ENCODE results near the gene TPBGL.

TPBGL gene

DNA sequence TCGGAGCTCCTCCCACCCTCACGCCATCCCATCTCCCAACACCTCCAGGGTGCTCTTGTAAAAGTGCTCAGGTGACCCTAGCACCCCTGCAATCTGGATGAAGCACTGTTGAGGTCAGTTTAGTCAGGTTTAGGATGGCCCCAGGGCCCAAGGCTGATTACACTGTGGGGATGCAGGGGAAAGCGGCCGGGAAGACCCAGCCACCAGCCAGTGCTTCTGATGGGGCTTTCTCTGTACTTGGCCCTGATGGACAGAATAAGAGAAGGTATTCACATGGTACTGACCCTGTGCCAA is 28.7 kb downstream of the TPBGL start:
- in situ Hi-C loops (cut with MboI; ENCODE audit: low sequenced_read_pairs) = no loop called here

DNA sequence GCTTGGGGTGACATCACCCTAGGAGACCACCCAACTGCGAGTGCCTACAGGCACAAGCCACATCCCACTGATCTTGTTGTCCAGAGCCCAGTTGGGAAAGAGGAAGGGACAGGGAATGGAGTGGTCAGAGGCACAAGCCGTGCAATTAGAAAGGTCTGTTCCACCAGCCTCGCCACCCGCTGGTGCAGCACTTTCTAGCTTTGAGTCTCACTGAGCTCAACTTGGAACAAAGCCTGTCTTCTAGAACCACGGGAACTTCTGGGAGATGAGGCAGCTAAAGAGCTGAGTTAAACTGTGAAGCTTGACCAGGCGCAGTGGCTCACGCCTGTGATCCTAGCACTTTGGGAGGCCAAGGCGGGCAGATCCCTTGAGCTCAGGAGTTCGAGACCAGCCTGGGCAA is 29.3 kb downstream of the TPBGL start:
- in situ Hi-C loops (cut with MboI; ENCODE audit: low sequenced_read_pairs) = no loop called here

DNA sequence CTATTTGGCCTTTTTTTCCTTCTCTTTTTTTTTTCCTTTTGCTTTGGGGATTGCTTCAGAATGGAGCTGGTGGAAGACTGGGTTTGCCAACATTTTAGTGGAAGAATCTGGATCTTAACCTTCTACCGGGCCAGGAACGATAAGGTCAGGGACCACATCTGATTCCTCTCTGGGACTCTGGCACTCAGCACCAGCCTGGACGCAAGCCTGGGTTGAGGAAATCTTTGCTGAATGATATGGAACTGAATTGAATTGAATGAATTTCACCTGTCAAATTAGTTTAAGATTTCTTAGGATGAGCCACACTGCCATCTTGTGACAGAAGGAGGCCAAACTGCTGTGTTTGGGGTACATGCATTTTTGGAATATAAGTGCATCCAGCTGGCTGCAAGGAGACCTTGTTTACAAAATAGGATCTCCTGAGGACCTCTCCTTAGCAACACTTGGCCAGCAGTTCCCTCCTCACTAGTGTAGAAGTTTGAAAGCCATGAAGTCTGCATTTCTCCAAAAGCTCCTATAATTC is 30.4 kb downstream of the TPBGL start:
- in situ Hi-C loops (cut with MboI; ENCODE audit: low sequenced_read_pairs) = no loop called here

DNA sequence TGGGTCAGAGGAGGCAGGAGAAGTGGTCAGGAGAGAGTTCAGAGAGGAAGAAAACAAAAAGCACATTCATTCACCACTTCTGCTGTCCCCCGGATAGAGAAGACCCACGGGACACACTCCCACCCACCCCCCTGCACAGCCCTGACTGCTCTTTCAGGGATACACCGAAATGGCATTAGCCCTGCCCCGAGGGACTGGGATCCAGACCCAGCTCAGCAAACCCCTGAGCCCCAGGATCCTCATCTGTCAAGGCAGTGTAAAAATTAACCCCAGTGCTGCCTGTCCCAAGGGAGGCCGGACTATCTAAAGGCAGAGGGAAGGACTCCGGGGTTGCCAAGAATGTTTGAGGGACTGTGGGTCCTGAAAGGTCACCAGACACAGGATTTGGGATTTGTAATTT is 31.2 kb downstream of the TPBGL start:
- in situ Hi-C loops (cut with MboI; ENCODE audit: low sequenced_read_pairs) = no loop called here

DNA sequence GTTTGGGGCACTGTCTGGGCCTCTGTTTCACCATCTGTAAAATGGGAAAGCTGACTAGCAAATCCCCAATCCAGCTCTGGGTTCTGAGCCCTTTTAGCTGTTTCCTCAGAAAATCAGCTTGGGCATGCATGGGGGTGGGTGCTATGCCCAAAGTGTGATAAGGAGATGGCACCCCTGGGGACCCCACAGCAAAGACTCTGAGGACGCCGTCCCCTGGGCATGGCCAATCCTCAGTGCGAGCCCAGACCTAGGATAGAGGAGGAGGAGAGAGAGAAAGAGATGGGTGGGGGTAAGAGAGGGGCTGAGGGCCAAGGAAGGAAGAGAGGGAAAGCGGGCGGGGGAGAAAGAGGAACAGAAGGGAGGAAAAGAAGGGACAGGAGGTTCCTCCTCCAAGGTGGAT is 31.8 kb downstream of the TPBGL start:
- in situ Hi-C loops (cut with MboI; ENCODE audit: low sequenced_read_pairs) = no loop called here

DNA sequence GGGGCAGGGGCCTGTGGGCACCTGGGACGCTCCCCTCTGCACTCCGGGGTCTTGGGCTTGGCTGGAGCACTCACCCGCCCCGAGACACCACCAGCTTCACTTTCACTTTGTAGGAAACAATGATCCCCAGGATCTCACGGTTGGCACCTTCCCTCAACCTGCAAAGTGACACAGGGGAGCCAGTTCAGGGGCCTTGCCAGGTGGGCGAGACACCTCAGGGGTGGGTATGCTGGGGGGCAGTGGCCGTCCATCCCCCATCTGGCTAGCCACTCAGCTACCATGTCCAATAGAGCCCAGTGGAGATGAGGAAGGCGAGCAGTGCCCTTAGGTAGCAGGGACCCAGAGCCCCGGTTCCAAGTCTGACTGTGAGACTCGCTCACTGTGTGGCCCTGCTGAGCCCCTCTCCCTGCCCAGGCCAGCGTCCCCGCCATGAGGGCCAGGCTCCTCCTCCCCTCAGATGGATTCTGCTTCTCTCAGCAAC is 32.3 kb downstream of the TPBGL start:
- in situ Hi-C loops (cut with MboI; ENCODE audit: low sequenced_read_pairs) = no loop called here

DNA sequence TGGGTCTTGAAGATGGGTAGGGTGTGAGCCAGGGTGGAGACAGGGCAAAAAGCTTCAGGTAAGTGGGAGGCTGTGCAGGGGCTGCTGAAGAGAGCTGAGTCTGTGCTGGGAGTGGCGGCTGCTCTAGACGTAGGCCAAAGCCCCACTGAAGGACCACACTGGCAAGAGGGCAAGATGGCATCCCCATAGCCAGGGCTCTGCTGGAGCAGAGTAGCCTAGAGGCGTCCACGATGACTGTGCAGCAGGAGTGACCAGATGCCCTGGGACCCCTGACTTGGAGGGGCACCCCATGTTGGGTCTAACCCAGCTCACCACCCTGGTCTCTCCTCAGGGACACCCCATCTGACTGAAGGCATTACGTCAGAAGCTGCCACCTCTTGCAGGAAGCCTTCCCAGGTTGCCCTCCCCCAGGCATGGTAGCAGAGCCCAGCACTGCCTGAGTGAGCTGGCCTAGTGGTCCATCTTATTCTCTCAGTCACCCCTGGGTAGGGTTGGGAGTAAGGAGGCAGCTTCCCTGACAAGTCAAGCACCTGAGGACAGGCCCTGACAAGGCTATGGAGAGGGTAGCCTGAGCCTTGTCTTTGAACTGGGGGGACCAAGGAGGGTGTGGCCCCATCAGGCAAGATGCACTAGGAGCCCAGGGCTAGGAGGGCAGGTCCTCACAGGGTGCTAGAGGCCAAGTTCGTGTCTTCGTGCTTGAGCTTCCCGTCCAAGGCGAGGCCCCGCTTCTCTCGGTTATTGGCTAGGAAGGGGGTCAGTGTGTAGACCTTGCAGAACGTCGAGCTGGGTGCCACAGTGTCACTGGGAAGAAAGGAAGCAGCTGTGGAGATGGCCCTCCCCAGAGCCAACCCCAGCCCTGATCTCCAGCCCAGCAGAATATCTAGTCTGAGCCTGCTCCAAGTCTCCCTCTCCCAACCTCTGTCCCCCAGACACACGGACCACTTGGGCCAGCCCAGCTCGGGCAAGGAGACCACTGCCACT is 33.1 kb downstream of the TPBGL start:
- in situ Hi-C loops (cut with MboI; ENCODE audit: low sequenced_read_pairs) = no loop called here

DNA sequence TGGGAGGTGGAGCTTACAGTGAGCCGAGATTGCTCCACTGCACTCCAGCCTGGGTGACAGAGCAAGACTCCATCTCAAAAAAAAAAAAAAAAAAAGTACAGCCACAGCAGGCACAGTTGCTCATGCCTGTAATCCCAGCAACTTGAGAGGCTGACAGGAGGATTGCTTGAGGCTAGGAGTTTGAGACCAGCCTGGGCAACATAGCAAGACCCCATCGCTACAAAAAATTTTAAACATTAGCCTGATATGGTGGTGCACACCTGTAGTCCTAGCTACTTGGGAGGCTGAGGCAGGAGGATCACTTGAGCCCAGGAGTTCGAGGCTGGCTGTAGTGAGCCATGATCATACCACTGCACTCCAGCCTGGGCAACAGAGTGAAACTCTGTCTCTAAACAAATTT is 34.1 kb downstream of the TPBGL start:
- in situ Hi-C loops (cut with MboI; ENCODE audit: low sequenced_read_pairs) = loop anchor here (5.0 to 25.0 kb wide), 2 partner anchors 108 to 263 kb away; partner anchors contain the start of gene GDPD5

DNA sequence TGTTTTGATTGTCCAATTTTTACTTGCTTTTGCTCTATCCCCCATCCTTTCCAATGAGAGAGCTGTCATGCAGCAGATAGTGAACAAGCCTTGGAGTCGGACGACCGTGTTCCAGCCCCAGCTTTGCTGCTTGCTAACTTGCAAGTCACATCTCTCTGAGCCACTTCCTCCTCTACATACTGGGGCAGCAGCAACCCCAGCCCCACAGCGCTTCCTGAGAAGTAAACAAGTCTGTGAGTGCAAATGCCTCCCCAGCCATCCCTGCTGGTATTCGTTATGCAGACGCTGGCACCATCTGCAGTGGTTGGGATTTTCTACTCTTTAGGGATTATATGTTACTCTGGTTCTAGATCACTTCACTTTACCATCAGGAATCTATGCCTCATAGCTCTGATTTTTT is 35.0 kb downstream of the TPBGL start:
- in situ Hi-C loops (cut with MboI; ENCODE audit: low sequenced_read_pairs) = loop anchor here (5.0 to 25.0 kb wide), 2 partner anchors 107 to 262 kb away; partner anchors contain the start of gene GDPD5

DNA sequence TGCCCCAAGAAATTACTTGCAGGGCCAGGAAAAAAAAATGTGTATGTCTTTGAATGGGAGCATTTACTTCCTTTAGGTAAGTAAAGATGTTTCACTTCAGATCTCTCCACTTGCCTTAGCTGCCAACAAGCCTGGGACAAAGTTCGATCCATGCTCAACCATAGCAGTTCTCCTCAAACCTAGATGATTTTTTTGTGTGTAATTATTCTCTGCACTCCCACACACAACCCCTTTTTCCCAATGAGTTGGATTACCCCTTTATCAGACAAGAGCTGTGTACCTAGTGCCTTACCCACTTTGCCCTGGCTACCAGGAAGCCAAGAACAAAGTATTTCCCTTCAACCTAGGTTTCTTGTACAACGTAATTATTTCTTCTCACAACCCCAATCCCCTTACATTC is 35.6 kb downstream of the TPBGL start:
- in situ Hi-C loops (cut with MboI; ENCODE audit: low sequenced_read_pairs) = loop anchor here (5.0 to 25.0 kb wide), 2 partner anchors 106 to 261 kb away; partner anchors contain the start of gene GDPD5

DNA sequence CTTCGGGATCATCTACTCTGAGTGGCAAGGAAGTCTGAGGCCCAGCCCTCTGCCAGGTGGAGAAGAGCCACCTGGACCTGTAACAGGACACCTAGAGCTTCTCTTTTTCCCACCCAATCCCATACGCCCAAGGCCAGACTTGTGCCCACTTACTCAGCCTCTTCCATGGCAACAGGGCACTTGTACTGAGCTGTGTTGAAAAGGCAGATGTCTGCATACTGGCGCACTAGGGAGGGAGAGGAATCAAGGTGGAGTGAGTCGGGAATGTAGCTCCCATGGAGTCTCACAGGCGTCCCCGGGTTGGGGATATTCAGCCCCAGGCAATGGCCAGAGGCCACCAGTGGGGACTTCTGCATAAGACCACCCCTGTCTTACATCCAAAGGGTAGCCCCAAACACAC is 36.1 kb downstream of the TPBGL start:
- in situ Hi-C loops (cut with MboI; ENCODE audit: low sequenced_read_pairs) = loop anchor here (5.0 to 25.0 kb wide), 2 partner anchors 106 to 261 kb away; partner anchors contain the start of gene GDPD5

DNA sequence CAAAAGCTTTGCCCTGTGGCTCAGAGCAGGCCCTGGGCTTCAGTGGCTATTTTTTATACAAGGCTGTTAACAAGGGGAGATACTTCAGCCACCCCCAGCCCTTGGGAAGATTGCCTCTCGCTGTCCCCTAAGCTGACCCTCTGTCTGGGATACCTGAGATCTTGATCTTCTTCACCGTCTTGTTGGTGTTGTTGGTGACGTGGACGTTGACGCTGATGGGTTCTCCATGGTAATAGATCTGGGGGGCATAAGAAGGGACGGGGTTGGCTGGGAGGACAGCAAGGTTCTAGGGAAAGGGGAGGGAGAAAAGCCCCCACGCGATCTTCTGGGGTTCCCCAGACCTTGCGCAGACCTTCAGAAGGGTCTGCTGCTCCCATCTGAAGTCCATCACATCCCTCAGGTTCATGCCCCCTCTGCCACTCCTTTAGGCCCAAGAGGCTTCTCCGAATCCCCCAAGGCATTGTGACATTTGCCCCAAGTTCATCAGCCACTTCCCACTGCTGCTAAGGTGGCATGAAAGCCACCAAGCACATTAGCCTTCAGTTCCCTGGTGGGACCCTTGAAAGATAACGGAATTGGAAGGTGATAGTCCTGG is 36.7 kb downstream of the TPBGL start:
- in situ Hi-C loops (cut with MboI; ENCODE audit: low sequenced_read_pairs) = loop anchor here (5.0 to 25.0 kb wide), 2 partner anchors 105 to 260 kb away; partner anchors contain the start of gene GDPD5

DNA sequence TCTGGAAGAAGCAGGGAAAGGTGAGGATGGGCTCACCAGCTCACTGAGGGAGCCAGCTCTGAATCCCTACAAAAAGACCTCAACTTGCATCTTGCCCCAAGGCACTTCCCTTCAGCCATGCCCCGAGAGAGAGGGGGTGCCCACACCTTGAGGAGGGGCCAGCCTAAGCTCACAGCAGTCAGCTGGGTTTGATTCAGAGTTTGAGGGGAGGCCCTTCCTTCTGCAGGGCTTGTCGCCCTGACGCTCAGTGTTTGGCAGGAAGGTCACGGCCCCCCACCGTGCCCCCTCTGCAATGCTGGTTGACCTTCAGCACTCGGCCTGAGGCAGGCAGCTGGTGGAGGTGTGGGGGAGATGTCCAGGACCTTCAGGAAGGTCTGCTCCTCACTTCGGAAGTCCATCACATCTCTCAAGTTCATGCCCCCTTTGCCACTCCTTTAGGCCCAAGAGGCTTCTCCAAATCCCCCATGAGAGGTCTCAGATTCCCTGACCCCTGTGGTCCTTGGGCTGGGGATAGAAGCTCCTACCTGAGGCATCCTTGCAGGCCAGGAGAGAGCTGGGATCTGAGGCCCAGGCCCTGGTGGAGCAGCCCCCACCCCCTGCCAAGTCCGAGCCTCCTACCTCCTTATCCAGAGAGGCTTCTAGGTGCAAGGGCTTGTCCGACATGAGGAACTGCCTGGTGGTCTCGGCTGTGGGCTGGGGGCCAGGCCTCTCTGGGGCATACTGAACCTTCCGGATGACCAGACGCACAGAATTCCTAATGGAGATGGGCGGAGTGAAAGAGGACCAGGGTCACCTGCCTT is 37.6 kb downstream of the TPBGL start:
- in situ Hi-C loops (cut with MboI; ENCODE audit: low sequenced_read_pairs) = loop anchor here (5.0 to 25.0 kb wide), 2 partner anchors 104 to 259 kb away; partner anchors contain the start of gene GDPD5

DNA sequence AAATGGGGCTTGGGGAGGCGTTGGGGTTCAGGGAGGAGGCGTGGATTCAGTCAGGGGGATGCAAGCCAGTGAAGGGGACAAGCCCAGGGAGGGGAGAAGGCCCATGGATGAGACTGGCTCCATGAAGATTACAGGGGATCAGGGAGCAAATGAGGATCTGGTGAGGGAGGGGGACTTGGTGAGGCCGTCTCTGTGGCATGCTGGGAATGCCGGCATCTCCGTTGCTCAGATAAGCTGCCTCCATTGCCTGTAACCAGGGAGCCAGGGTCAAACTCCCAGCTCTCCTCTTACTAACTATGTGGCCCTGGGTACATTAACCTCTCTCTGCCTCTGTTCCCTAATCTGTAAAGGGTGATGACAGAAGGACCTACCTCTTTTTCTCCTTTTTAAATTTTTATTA is 38.7 kb downstream of the TPBGL start:
- in situ Hi-C loops (cut with MboI; ENCODE audit: low sequenced_read_pairs) = loop anchor here (5.0 to 25.0 kb wide), 2 partner anchors 103 to 258 kb away; partner anchors contain the start of gene GDPD5

DNA sequence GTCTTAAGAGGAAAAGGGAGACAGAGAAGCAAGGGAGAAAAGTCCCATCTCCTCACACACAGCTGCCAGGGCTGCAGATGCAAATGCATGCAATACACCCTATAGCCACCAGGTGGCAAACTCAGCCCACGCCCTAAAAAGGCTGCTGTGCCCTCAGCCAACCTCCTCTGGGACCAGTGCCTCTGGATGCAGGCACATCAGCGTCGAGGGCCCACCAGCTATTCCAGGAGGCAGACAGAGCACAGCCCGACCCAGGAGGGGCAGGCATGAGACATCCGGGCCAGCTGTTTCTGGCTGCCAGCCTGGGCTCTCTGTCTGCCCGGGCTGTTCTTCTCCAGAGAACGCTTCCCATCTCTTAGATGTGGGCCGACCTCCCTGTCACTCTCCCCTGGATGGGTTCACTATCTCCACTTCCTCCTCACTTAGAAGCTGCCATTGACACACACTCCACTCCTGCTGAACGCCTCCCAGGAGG is 39.7 kb downstream of the TPBGL start:
- in situ Hi-C loops (cut with MboI; ENCODE audit: low sequenced_read_pairs) = loop anchor here (25.0 kb wide), 1 partner anchor 257 kb away; the partner anchor contains the start of gene GDPD5

DNA sequence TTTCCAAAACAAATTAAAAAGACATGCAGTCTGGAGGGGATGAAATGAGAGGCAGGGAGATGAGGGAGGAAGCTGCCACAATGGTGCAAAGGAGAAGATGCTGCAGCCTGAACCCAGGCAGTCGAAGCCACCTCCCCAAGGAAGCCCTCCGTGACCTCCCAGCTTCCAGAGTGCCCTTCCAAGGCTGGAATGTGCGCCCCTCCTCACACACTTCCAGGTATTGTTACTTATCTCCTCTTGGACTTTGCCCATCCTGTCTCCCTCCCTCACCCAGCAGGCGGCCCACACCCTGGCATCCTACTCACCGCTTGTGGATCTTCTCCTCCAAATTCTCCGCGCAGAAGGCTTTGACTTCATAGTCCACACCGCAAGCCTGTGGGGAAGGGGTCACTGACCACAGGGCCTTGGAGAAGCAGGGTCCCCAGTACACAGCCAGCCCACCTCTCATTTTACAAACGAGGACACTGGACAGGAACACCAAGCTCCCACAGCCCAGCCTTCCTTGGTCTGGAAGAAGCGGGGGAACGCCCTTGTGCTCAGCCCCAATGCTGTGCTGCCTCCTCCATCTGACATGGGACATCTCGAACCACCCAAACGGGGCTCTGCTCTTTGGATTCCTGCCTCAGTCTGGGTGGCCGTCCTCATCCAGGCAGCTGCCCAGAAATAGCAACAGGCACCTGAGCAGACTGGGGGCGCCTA is 40.3 kb downstream of the TPBGL start:
- in situ Hi-C loops (cut with MboI; ENCODE audit: low sequenced_read_pairs) = loop anchor here (25.0 kb wide), 1 partner anchor 256 kb away; the partner anchor contains the start of gene GDPD5

DNA sequence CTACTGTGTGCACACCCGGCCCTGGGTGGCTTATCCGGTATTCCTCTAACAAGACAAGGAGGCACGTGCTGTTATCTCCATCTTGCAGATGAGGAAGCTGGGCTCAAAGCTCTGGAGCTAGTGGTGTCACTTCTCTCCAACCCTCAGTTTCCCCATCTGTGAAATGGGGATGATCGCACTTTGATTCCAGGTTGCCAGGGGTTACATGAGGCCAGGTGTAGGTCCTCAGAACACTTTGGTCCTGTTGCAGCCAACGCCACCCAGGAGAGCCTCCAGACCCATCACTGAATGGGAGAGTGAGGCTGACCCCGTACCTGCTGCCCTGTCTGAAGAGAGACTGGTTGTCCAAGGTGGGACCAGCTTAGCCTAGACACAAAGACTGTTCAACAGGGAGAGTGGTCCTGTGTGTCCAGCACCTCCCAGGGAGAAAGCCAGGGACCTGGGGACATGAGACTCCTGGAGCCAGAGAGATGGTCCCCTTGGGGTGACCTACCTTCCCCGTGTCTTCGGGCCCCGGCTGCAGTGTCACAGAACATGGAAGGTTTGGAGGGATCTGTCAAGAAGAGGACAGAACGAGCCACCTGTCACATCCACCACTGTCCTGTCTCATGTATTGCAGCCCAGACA is 41.0 kb downstream of the TPBGL start:
- in situ Hi-C loops (cut with MboI; ENCODE audit: low sequenced_read_pairs) = loop anchor here (25.0 kb wide), 1 partner anchor 256 kb away; the partner anchor contains the start of gene GDPD5

DNA sequence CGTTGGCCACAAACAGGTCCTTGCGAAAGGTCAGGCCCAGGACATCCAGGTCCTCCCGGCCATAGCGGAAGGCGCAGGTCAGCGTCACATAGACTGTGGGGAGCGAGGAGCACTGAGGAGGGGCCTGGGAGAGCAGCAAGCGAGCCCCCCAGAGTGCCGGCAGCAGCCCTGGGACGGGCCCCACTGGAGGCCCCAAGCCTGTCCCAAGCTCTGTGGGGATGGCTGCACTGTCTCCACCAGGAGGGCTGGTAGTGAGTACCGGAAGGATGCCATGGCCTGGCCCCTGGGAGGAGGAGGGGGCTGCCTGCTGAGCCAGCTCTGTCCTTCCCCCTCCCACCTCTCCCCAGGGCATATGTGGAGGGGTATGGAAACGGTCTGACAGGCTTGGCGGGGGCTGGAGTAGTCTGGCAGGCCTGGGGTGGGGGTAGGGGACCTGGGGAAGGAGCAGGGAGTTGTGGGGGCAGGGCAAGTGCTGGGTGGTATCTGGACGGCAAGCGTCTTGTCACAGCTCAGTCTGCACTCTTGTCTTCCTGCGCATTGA is 42.9 kb downstream of the TPBGL start:
- in situ Hi-C loops (cut with MboI; ENCODE audit: low sequenced_read_pairs) = loop anchor here (25.0 kb wide), 1 partner anchor 254 kb away; the partner anchor contains the start of gene GDPD5
